NT2/D1 (cell line): ENCODE data around the gene AFAP1L2.
"Not testable (repeated sequence)": the region's sequence is repeated elsewhere in the genome, so short reads cannot be mapped to it uniquely, and the experiment has no call there.

Experiments
- DNase-seq: peaks from one replicate; pipeline ENCODE4 v3.0.0-alpha.2; 2011; ENCODE audit warnings: low read depth, low spot score
- H3K27me3 ChIP-seq: 2 replicates; pipeline ENCODE4 v1.6.0; 2011; ENCODE audit warnings: mild to moderate bottlenecking; ENCODE audit not compliant: insufficient read length, insufficient read depth
- H3K36me3 ChIP-seq: 2 replicates; pipeline ENCODE4 v1.6.1; 2011; ENCODE audit warnings: mild to moderate bottlenecking, low read length, mixed read lengths; ENCODE audit not compliant: insufficient read depth, insufficient read length
- H3K4me1 ChIP-seq: 2 replicates; pipeline ENCODE4 v1.5.1; 2011; ENCODE audit not compliant: insufficient read depth, insufficient read length
- H3K4me3 ChIP-seq: 2 replicates; pipeline ENCODE4 v1.5.1; 2011; ENCODE audit warnings: low read depth; ENCODE audit not compliant: insufficient read length
- H3K9ac ChIP-seq: 2 replicates; pipeline ENCODE4 v1.6.0; 2011; ENCODE audit warnings: low read depth; ENCODE audit not compliant: insufficient read length
- H3K9me3 ChIP-seq: 2 replicates; pipeline ENCODE4 v1.5.1; 2011; ENCODE audit warnings: mild to moderate bottlenecking, low read length; ENCODE audit not compliant: insufficient read depth
- SUZ12 ChIP-seq: IDR thresholded peaks from 2 replicates; pipeline ENCODE4 v1.6.1; 2011; ENCODE audit not compliant: insufficient read length, insufficient read depth; ENCODE audit errors: extremely low read depth
- YY1 ChIP-seq: IDR thresholded peaks from 2 replicates; pipeline ENCODE4 v1.6.1; 2011; ENCODE audit not compliant: insufficient read length, insufficient read depth
- ZNF274 ChIP-seq: IDR thresholded peaks from 2 replicates; pipeline ENCODE4 v1.6.1; 2011; ENCODE audit warnings: mild to moderate bottlenecking, low read depth, low read length

Gene AFAP1L2

GRCh38 chr10:114357515-114357996, 46.7 kb downstream of the AFAP1L2 start:
- Histone ChIP-seq H3K9me3 (no peaks in the 10 kb centered on the region), H3K36me3 (no peaks in the 10 kb centered on the region), H3K27me3 (no peaks in the 10 kb centered on the region), H3K4me3 (no peak overlapping the region), H3K9ac (no peak overlapping the region), H3K4me1 (no peaks in the 10 kb centered on the region)
- TF ChIP-seq SUZ12 (no peak), ZNF274 (no peak), YY1 (no peak)
- DNase-seq = no peak

GRCh38 chr10:114356751-114357514, 47.4 kb downstream of the AFAP1L2 start:
- Histone ChIP-seq H3K36me3 (no peaks in the 10 kb centered on the region), H3K4me1 (no peaks in the 10 kb centered on the region), H3K4me3 (no peak overlapping the region), H3K9me3 (no peaks in the 10 kb centered on the region), H3K9ac (no peak overlapping the region), H3K27me3 (no peaks in the 10 kb centered on the region)
- DNase-seq = no peak
- TF ChIP-seq YY1 (no peak), SUZ12 (no peak), ZNF274 (no peak)

GRCh38 chr10:114356126-114356525, 48.2 kb downstream of the AFAP1L2 start:
- H3K36me3 ChIP-seq = no peaks in the 10 kb centered on the region
- H3K4me1 ChIP-seq = peaks cover 3% of the 10 kb centered on the region
- no peak for DNase-seq
- no peak overlapping the region for H3K4me3 ChIP-seq
- no peak for TF ChIP-seq SUZ12
- no peak for TF ChIP-seq YY1
- no peak for TF ChIP-seq ZNF274
- H3K27me3 ChIP-seq = no peaks in the 10 kb centered on the region
- no peaks in the 10 kb centered on the region for H3K9me3 ChIP-seq
- no peak overlapping the region for H3K9ac ChIP-seq

GRCh38 chr10:114353383-114353782, 50.9 kb downstream of the AFAP1L2 start:
- Histone ChIP-seq H3K9ac (no peak overlapping the region), H3K4me3 (no peak overlapping the region), H3K9me3 (no peaks in the 10 kb centered on the region), H3K27me3 (no peaks in the 10 kb centered on the region), H3K4me1 (peaks cover 3% of the 10 kb centered on the region), H3K36me3 (no peaks in the 10 kb centered on the region)
- no peak for DNase-seq
- no peak for TF ChIP-seq YY1
- TF ChIP-seq ZNF274 = no peak
- TF ChIP-seq SUZ12 = no peak

GRCh38 chr10:114352653-114353298, 51.5 kb downstream of the AFAP1L2 start:
- no peak overlapping the region for H3K4me3 ChIP-seq
- H3K27me3 ChIP-seq = no peaks in the 10 kb centered on the region
- TF ChIP-seq ZNF274 (no peak), SUZ12 (no peak), YY1 (no peak)
- H3K9ac ChIP-seq = no peak overlapping the region
- H3K4me1 ChIP-seq = peaks cover 3% of the 10 kb centered on the region
- no peaks in the 10 kb centered on the region for H3K9me3 ChIP-seq
- no peaks in the 10 kb centered on the region for H3K36me3 ChIP-seq
- DNase-seq = no peak

- DNase-seq = peak; percentile 51
- no peaks in the 10 kb centered on the region for H3K9me3 ChIP-seq
- peaks cover 3% of the 10 kb centered on the region for H3K4me1 ChIP-seq
- H3K36me3 ChIP-seq = no peaks in the 10 kb centered on the region
- H3K27me3 ChIP-seq = no peaks in the 10 kb centered on the region
- no peak overlapping the region for H3K4me3 ChIP-seq
- TF ChIP-seq YY1 (no peak), ZNF274 (no peak), SUZ12 (no peak)
- no peak overlapping the region for H3K9ac ChIP-seq
Observed at GRCh38 chr10:114350751-114351150, 53.6 kb downstream of the AFAP1L2 start.

GRCh38 chr10:114349522-114350215, 54.6 kb downstream of the AFAP1L2 start:
- TF ChIP-seq SUZ12 (no peak), ZNF274 (no peak), YY1 (no peak)
- Histone ChIP-seq H3K4me1 (peaks cover 7% of the 10 kb centered on the region), H3K9me3 (no peaks in the 10 kb centered on the region)

GRCh38 chr10:114349071-114349470, 55.2 kb downstream of the AFAP1L2 start:
- H3K4me3 ChIP-seq, DNase-seq, H3K27me3 ChIP-seq, H3K9ac ChIP-seq, H3K9me3 ChIP-seq, H3K4me1 ChIP-seq, H3K36me3 ChIP-seq: not testable (repeated sequence)

More at GRCh38 chr10:114349522-114350215, 54.6 kb downstream of the AFAP1L2 start:
- Histone ChIP-seq H3K27me3 (no peaks in the 10 kb centered on the region), H3K36me3 (no peaks in the 10 kb centered on the region), H3K4me3 (no peak overlapping the region), H3K9ac (no peak overlapping the region)
- no peak for DNase-seq
